Colonic mucosa (tissue), 4 donors: ENCODE results near the gene PLXND1. TPM values are rescaled to one million over a fixed set of nuclear protein-coding genes. Genes with fewer than 3 reads are reported as not detected.

ENCODE experiments used
- DNase-seq: peaks from one replicate; pipeline ENCODE4 v3.0.0-alpha.2; 2020
- H3K27ac ChIP-seq: fragments of 200-600 bp; one replicate; pipeline ENCODE4 v1.8.0; 2021
- H3K27me3 ChIP-seq: fragments of 200-600 bp; one replicate; pipeline ENCODE4 v1.8.0; 2021
- H3K36me3 ChIP-seq: fragments of 200-600 bp; one replicate; pipeline ENCODE4 v1.8.0; 2021
- H3K4me1 ChIP-seq: fragments of 200-600 bp; one replicate; pipeline ENCODE4 v1.8.0; 2021; ENCODE audit warnings: mild to moderate bottlenecking
- H3K4me3 ChIP-seq: fragments of 200-600 bp; one replicate; pipeline ENCODE4 v1.8.0; 2021
- H3K9ac ChIP-seq, 2 donors: one replicate each; pipeline ENCODE4 v1.7.0; 2013; ENCODE audit warnings: control low read depth in 2 of 2, low read depth in 2 of 2, low read length in 2 of 2
- H3K9me3 ChIP-seq: fragments of 200-600 bp; one replicate; pipeline ENCODE4 v1.8.0; 2021
- CTCF ChIP-seq: fragments of 200-600 bp; IDR thresholded peaks from one replicate; pipeline ENCODE4 v1.8.0; 2022; ENCODE audit warnings: antibody characterized with exemption, mild to moderate bottlenecking
- intact Hi-C: fragments of 100-400 bp; cut with DNase I; formaldehyde crosslinking; loops from one replicate; pipeline ENCODE4 v1.14.1; 2022
- total RNA-seq, 2 donors: library from RNA; stranded (reverse); fragmentation: NEBNext Ultra II Directional in 1 of 2; extraction: Animal tissue kit (Norgen Biotek cat#: 25700) in 1 of 2; gene quantifications; one replicate each; pipeline ENCODE4 v1.2.1, GENCODE V29; 2021
- donor health status: healthy.
- donor health status: DM: no; HTN: no; CAD: no.
- donor health status: DM: no; HTN: no; CAD: no.

PLXND1 gene
- total RNA-seq, 2 donors from 2014 or later: 25.6 to 26.7 TPM

DNA sequence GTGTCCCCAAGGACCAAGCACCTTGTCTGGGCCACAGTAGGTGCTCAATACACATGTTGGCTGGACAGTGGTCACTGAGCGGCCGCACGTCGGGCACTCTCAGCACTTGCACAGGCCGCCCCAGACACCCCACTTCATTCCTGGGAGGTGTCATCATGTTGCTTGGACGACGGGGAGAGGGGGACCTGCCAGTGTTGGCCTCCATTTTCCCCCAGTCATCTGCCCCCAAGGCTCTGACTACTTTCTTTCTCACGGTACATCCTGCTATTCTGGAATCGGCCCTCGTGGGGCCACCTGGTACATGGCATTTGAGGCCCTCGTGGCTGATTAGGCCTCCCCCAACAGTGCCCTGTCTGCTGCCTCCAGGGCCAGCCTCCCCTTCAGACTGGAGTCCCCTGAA, 79.2 kb downstream of the PLXND1 start:
- Histone ChIP-seq H3K9me3 (no peaks in the 10 kb centered on the region), H3K27ac (no peak overlapping the region), H3K4me1 (no peaks in the 10 kb centered on the region), H3K27me3 (no peaks in the 10 kb centered on the region), H3K36me3 (no peaks in the 10 kb centered on the region), H3K4me3 (no peak overlapping the region), H3K9ac (no peak overlapping the region)
- no peak for DNase-seq
- intact Hi-C loops: no loop called here
- no peak for TF ChIP-seq CTCF

DNA sequence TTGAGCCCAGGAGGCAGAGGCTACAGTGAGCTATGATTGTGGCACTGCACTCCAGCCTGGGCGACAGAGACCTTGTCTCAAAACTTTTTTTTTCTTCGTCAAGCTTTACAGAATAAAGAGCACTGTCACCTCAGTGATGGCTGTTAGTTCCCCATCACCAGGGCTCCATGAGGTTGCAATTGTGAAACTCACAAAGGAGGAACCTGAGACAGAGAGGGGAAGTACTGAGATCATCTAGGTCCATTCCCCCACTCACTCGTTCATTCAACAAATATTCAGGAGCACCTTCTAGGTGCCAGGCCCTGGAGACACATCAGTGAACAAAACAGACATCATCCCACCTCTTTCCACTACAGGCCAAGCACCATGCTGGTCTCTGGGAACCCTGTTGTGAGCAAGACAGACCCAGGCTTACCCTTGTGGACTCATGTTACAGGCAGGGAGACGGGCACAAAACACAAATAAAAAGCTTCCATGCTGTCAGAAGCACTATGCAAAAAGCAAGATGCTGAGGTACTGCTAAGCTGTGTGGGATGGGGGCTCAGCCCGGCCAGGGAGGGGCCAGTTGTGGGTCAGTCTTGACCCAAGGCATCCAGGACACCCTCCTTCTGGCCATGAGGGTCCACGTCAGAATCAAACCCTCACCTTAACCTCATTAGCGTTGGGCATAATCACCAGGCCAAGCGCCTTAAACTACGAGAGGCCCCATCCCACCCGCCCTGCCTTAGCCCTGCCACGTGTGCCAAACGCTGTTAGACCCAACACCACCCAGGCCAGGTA, 80.2 kb downstream of the PLXND1 start:
- Histone ChIP-seq H3K9ac (no peak overlapping the region), H3K4me1 (no peaks in the 10 kb centered on the region), H3K9me3 (no peaks in the 10 kb centered on the region), H3K36me3 (no peaks in the 10 kb centered on the region), H3K27ac (no peak overlapping the region), H3K27me3 (no peaks in the 10 kb centered on the region), H3K4me3 (no peak overlapping the region)
- no peak for TF ChIP-seq CTCF
- intact Hi-C loops: no loop called here
- DNase-seq: no peak

DNA sequence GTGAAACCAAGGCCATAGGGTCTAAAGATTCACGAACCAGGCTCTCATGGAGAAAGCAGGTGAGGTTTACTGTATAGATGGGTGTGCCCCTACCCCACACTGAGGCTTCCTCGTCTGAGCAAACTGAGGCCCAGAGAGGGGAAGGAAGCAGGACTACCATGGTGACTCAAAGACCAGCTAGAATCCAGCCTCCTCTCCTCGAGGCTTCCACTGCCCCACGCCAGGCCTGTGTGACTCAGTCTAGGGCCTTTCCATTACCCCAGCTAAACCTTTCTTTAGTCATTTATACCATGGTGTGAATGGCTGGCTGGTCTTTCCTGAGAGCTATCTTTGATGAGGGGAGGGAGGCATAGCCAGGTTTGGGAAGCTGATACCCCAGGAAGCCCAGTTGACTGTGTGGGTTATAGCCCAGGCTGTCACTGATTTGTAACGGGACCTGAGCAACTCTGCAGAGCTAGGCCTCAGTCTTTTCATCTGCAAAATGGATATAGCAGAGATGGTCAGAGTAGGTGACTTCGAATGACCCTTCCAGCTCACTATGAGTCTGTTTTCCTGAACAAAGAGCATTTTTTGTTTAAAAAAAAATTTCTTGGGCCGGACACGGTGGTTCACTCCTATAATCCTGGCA, 81.0 kb downstream of the PLXND1 start:
- DNase-seq: no peak
- Histone ChIP-seq H3K4me1 (no peaks in the 10 kb centered on the region), H3K36me3 (no peaks in the 10 kb centered on the region), H3K27me3 (no peaks in the 10 kb centered on the region), H3K9me3 (no peaks in the 10 kb centered on the region), H3K9ac (no peak overlapping the region), H3K4me3 (no peak overlapping the region), H3K27ac (no peak overlapping the region)
- no peak for TF ChIP-seq CTCF
- intact Hi-C loops: no loop called here

- H3K36me3 ChIP-seq: no peaks in the 10 kb centered on the region
- intact Hi-C loops: no loop called here
- H3K4me3 ChIP-seq: no peak overlapping the region
- H3K4me1 ChIP-seq: no peaks in the 10 kb centered on the region
- TF ChIP-seq CTCF: no peak
- DNase-seq: no peak
- H3K27me3 ChIP-seq: no peaks in the 10 kb centered on the region
- no peak overlapping the region for H3K9ac ChIP-seq
- no peak overlapping the region for H3K27ac ChIP-seq
- no peaks in the 10 kb centered on the region for H3K9me3 ChIP-seq
Observed at GRCh38 chr3:129524081-129524480, 82.4 kb downstream of the PLXND1 start.

DNA sequence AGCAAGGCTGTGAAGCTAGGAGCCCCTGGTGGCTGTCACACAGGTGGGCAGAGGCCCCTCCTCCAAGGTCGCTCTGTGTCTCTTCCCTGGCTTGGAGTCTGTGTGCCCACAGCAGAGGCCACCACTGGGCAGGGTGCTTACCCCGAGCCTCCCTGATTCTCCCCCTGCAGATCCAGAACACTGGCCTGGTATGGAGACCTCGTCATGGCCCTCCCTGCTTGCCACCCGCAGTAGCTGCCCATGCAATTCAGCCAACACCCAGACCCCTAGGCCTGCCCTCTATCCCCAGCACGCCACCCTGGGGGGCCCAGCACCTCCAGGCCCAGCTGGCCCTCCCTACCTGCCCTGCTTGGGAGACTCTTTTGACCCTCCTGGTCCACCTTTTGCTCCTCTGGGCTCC, 83.5 kb downstream of the PLXND1 start:
- intact Hi-C loops: no loop called here
- Histone ChIP-seq H3K4me1 (no peaks in the 10 kb centered on the region), H3K27ac (no peak overlapping the region), H3K9ac (no peak overlapping the region), H3K9me3 (no peaks in the 10 kb centered on the region), H3K27me3 (no peaks in the 10 kb centered on the region), H3K36me3 (no peaks in the 10 kb centered on the region), H3K4me3 (no peak overlapping the region)
- TF ChIP-seq CTCF: no peak
- no peak for DNase-seq
